ENCODE results near the gene SHC4.

Gene SHC4

GRCh38 chr15:48785195-48785594 lies 178.5 kb downstream of the SHC4 start:
- Histone ChIP-seq H3K27ac (ENCODE audit: low read depth, low read length) (no peak overlapping the region), H3K27me3 (ENCODE audit: low read length) (no peaks in the 10 kb centered on the region), H3K9ac (ENCODE audit: low read length) (no peak overlapping the region), H3K36me3 (ENCODE audit: low read length) (peaks cover 54% of the 10 kb centered on the region), H3K4me2 (ENCODE audit: low read depth, low read length, poor library complexity, severe bottlenecking) (no peak overlapping the region), H3K4me3 (ENCODE audit: insufficient read depth, low read length, poor library complexity, severe bottlenecking) (no peak overlapping the region), H4K20me1 (ENCODE audit: low read depth, low read length) (no peaks in the 10 kb centered on the region), H3K79me2 (ENCODE audit: insufficient read depth, low read length) (no peaks in the 10 kb centered on the region), H3F3A (ENCODE audit: insufficient read depth) (no peaks in the 10 kb centered on the region), H3K9me3 (ENCODE audit: insufficient read depth, low read length) (no peaks in the 10 kb centered on the region), H2AFZ (ENCODE audit: low read depth, low read length, severe bottlenecking) (no peak overlapping the region), H3K9me2 (replicated peaks; ENCODE audit: insufficient read depth, low read length) (no peaks in the 10 kb centered on the region)
- no peak for TF ChIP-seq CTCF (IDR thresholded peaks at IDR 0.05; ENCODE audit: insufficient read depth, low read length, poor library complexity, severe bottlenecking)
- TF ChIP-seq EZH2phosphoT487 (conservative IDR thresholded peaks at IDR 0.05; ENCODE audit: low read length), result no peak

GRCh38 chr15:48784756-48785155 lies 179.0 kb downstream of the SHC4 start:
- H3K27me3 ChIP-seq (ENCODE audit: low read length), result no peaks in the 10 kb centered on the region
- H3K36me3 ChIP-seq (ENCODE audit: low read length), result peaks cover 54% of the 10 kb centered on the region
- no peaks in the 10 kb centered on the region for H3K9me2 ChIP-seq (replicated peaks; ENCODE audit: insufficient read depth, low read length)
- no peak for TF ChIP-seq EZH2phosphoT487 (conservative IDR thresholded peaks at IDR 0.05; ENCODE audit: low read length)
- no peak for TF ChIP-seq CTCF (IDR thresholded peaks at IDR 0.05; ENCODE audit: insufficient read depth, low read length, poor library complexity, severe bottlenecking)
- H3F3A ChIP-seq (ENCODE audit: insufficient read depth), result no peaks in the 10 kb centered on the region
- H3K79me2 ChIP-seq (ENCODE audit: insufficient read depth, low read length), result no peaks in the 10 kb centered on the region
- H3K4me3 ChIP-seq (ENCODE audit: insufficient read depth, low read length, poor library complexity, severe bottlenecking), result no peak overlapping the region
- H3K9ac ChIP-seq (ENCODE audit: low read length), result no peak overlapping the region
- no peak overlapping the region for H3K4me2 ChIP-seq (ENCODE audit: low read depth, low read length, poor library complexity, severe bottlenecking)
- H4K20me1 ChIP-seq (ENCODE audit: low read depth, low read length), result no peaks in the 10 kb centered on the region
- no peak overlapping the region for H2AFZ ChIP-seq (ENCODE audit: low read depth, low read length, severe bottlenecking)
- no peaks in the 10 kb centered on the region for H3K9me3 ChIP-seq (ENCODE audit: insufficient read depth, low read length)
- no peak overlapping the region for H3K27ac ChIP-seq (ENCODE audit: low read depth, low read length)

DNA sequence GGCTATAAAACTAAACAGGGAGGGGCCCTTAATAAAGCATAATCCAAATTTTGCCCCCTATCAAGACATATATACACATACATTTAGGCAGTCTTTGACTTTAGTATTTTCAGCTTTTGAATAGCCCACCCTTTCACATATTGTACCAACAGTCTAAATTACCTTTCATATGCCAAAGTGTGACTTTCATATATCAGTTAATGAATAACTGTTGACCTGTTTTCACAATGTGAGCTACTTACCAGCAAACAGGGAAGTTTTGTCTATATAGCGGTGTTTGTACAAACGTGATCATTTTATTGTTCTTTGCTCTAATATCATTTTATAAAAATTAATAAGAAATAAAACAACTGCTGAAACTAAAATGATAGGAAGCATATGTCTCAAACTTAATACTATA lies 180.8 kb downstream of the SHC4 start:
- Histone ChIP-seq H3K36me3 (ENCODE audit: low read length) (peaks cover 53% of the 10 kb centered on the region), H3K27ac (ENCODE audit: low read depth, low read length) (no peak overlapping the region), H2AFZ (ENCODE audit: low read depth, low read length, severe bottlenecking) (no peak overlapping the region), H3K79me2 (ENCODE audit: insufficient read depth, low read length) (no peaks in the 10 kb centered on the region), H3K4me3 (ENCODE audit: insufficient read depth, low read length, poor library complexity, severe bottlenecking) (no peak overlapping the region), H4K20me1 (ENCODE audit: low read depth, low read length) (no peaks in the 10 kb centered on the region), H3F3A (ENCODE audit: insufficient read depth) (no peaks in the 10 kb centered on the region), H3K27me3 (ENCODE audit: low read length) (no peaks in the 10 kb centered on the region), H3K9ac (ENCODE audit: low read length) (no peak overlapping the region), H3K4me2 (ENCODE audit: low read depth, low read length, poor library complexity, severe bottlenecking) (no peak overlapping the region), H3K9me2 (replicated peaks; ENCODE audit: insufficient read depth, low read length) (no peaks in the 10 kb centered on the region), H3K9me3 (ENCODE audit: insufficient read depth, low read length) (no peaks in the 10 kb centered on the region)
- no peak for TF ChIP-seq EZH2phosphoT487 (conservative IDR thresholded peaks at IDR 0.05; ENCODE audit: low read length)
- TF ChIP-seq CTCF (IDR thresholded peaks at IDR 0.05; ENCODE audit: insufficient read depth, low read length, poor library complexity, severe bottlenecking), result no peak

Data from SU-DHL-6 (cell line).